Naive thymus-derived CD8-positive, alpha-beta T cell (primary cell): ENCODE measurements around the gene HRH1. TPM values are rescaled to one million over a fixed set of nuclear protein-coding genes. Genes with fewer than 3 reads are reported as not detected.

Experiments
- ATAC-seq, 2 donors: fragments of 150-1000 bp; cut with Tn5 transposase in 1 of 2; sonication (Bioruptor Pico), chemical (Tn5 transposase) in 1 of 2; 1 replicate in 1 of 2; 2 replicates in 1 of 2; pipeline ENCODE4 v1.10.0; 2021; ENCODE audit warnings: mild to moderate bottlenecking in 2 of 2, moderate library complexity in 2 of 2
- POLR2A ChIA-PET: fragments of 350-600 bp; sonication (Branson Sonifier 250); formaldehyde crosslinking; loops from one replicate; lab custom pipeline; 2021; ENCODE audit warnings: antibody characterized with exemption; lab: Charles Lee
- DNase-seq, 10 donors: peaks; one replicate each; pipeline versions ENCODE4 v3.0.0 to v3.0.0-alpha.2; 2020 to 2022
- H3K27ac Mint-ChIP-seq, 10 donors: one replicate each; pipeline ENCODE4 v1.8.0; 2020 to 2022; ENCODE audit warnings: mild to moderate bottlenecking in 10 of 10, mixed read lengths in 10 of 10, moderate library complexity in 4 of 10, inconsistent platforms in 1 of 10
- H3K27me3 Mint-ChIP-seq, 5 donors: one replicate each; pipeline ENCODE4 v1.8.0; 2021 to 2022; ENCODE audit warnings: mixed read lengths in 5 of 5
- H3K36me3 Mint-ChIP-seq, 3 donors: one replicate each; pipeline ENCODE4 v1.8.0; 2020 to 2022; ENCODE audit warnings: mixed read lengths in 3 of 3, mild to moderate bottlenecking in 2 of 3, inconsistent platforms in 1 of 3
- H3K4me1 Mint-ChIP-seq, 4 donors: one replicate each; pipeline ENCODE4 v1.8.0; 2021 to 2022; ENCODE audit warnings: mixed read lengths in 4 of 4
- H3K4me3 Mint-ChIP-seq, 10 donors: one replicate each; pipeline ENCODE4 v1.8.0; 2020 to 2022; ENCODE audit warnings: mild to moderate bottlenecking in 10 of 10, mixed read lengths in 10 of 10, moderate library complexity in 6 of 10, inconsistent platforms in 1 of 10
- H3K9me3 Mint-ChIP-seq, 9 donors: one replicate each; pipeline ENCODE4 v1.8.0; 2020 to 2022; ENCODE audit warnings: mixed read lengths in 9 of 9, mild to moderate bottlenecking in 3 of 9, inconsistent platforms in 1 of 9, moderate library complexity in 1 of 9
- polyA plus RNA-seq, 3 donors: library from polyadenylated mRNA; unstranded; fragments of 300-500 nt; fragmentation: Illumina TruSeq; gene quantifications; one replicate each; pipeline ENCODE4 v1.2.3, GENCODE V29; 2021
- total RNA-seq, 8 experiments: library from RNA in 2 of 8; stranded (reverse) in 2 of 8; gene quantifications; one replicate each; pipeline ENCODE4 v1.2.3 and lab custom pipeline; 2021 to 2026

HRH1 gene
- total and polyA plus RNA-seq, 5 experiments from 2014 or later: not detected

GRCh38 chr3:11287404-11287803, 133.1 kb downstream of the HRH1 start:
- Mint-ChIP-seq H3K36me3 (peaks cover 0 to 23% (median 2%) of the 10 kb centered on the region in 3 donors), H3K27ac (peak overlapping the region in 9 of 10 donors; percentile 9 to 88 (median 60)), H3K27me3 (no peaks in the 10 kb centered on the region), H3K4me3 (peak overlapping the region in 2 of 10 donors; percentile 20 to 41), H3K9me3 (no peaks in the 10 kb centered on the region), H3K4me1 (peaks cover 30 to 62% (median 52%) of the 10 kb centered on the region in 4 donors)
- ATAC-seq: no peak
- DNase-seq: no peak
- POLR2A ChIA-PET: interaction anchor here (0.6 to 7.8 kb wide), 4 partner anchors 9 to 24 kb away, joined by 3 to 64 read pairs (median 3); partner anchors contain the start of gene ATG7

GRCh38 chr3:11288021-11288491, 133.8 kb downstream of the HRH1 start:
- ATAC-seq (no peak), DNase-seq (no peak)
- Mint-ChIP-seq H3K27ac (peak overlapping the region in 7 of 10 donors; percentile 55 to 96 (median 80)), H3K36me3 (peaks cover 0 to 17% (median 2%) of the 10 kb centered on the region in 3 donors), H3K27me3 (no peaks in the 10 kb centered on the region), H3K9me3 (no peaks in the 10 kb centered on the region), H3K4me3 (peak overlapping the region in 1 of 10 donors; percentile 69), H3K4me1 (peaks cover 33 to 62% (median 54%) of the 10 kb centered on the region in 4 donors)
- POLR2A ChIA-PET: interaction anchor here (1.1 to 7.8 kb wide), 3 partner anchors 9 to 15 kb away, joined by 3 to 64 read pairs (median 3); partner anchors contain the start of gene ATG7

GRCh38 chr3:11288786-11289637, 134.7 kb downstream of the HRH1 start:
- Mint-ChIP-seq H3K4me1 (peaks cover 34 to 62% (median 54%) of the 10 kb centered on the region in 4 donors), H3K9me3 (no peaks in the 10 kb centered on the region), H3K27ac (peak overlapping the region; percentile 67 to 96 (median 91)), H3K27me3 (no peaks in the 10 kb centered on the region), H3K36me3 (peaks cover 0 to 9% (median 2%) of the 10 kb centered on the region in 3 donors), H3K4me3 (peak overlapping the region in 9 of 10 donors; percentile 25 to 70 (median 62))
- peak in 3 of 10 donors; percentile 13 to 31 (median 25) for DNase-seq
- ATAC-seq: peak; percentile 55
- POLR2A ChIA-PET: interaction anchor here (1.3 to 7.8 kb wide), 2 partner anchors 10 to 16 kb away, joined by 3 to 64 read pairs; partner anchors contain the start of gene ATG7

GRCh38 chr3:11289864-11290263, 135.6 kb downstream of the HRH1 start:
- H3K9me3 Mint-ChIP-seq: no peaks in the 10 kb centered on the region
- no peaks in the 10 kb centered on the region for H3K27me3 Mint-ChIP-seq
- ATAC-seq (no peak), DNase-seq (no peak)
- H3K4me3 Mint-ChIP-seq: peak overlapping the region in 5 of 10 donors; percentile 20 to 69 (median 30)
- POLR2A ChIA-PET: interaction anchor here (7.8 kb wide), 1 partner anchor 17 kb away, joined by 64 read pairs; the partner anchor contains the start of gene ATG7
- H3K4me1 Mint-ChIP-seq: peaks cover 34 to 62% (median 54%) of the 10 kb centered on the region in 4 donors
- peaks cover 0 to 6% (median 2%) of the 10 kb centered on the region in 3 donors for H3K36me3 Mint-ChIP-seq
- peak overlapping the region; percentile 15 to 96 (median 91) for H3K27ac Mint-ChIP-seq

- peak overlapping the region; percentile 88 to 96 (median 92) for H3K27ac Mint-ChIP-seq
- no peaks in the 10 kb centered on the region for H3K9me3 Mint-ChIP-seq
- no peaks in the 10 kb centered on the region for H3K27me3 Mint-ChIP-seq
- ATAC-seq (peak; percentile 89 to 90), DNase-seq (peak in 7 of 10 donors; percentile 17 to 61 (median 47))
- peak overlapping the region in 9 of 10 donors; percentile 34 to 72 (median 66) for H3K4me3 Mint-ChIP-seq
- peaks cover 35 to 63% (median 56%) of the 10 kb centered on the region in 4 donors for H3K4me1 Mint-ChIP-seq
- peaks cover 0 to 4% (median 2%) of the 10 kb centered on the region in 3 donors for H3K36me3 Mint-ChIP-seq
- POLR2A ChIA-PET: interaction anchor here (1.4 to 7.8 kb wide), 2 partner anchors 12 to 18 kb away, joined by 4 to 64 read pairs; partner anchors contain the start of gene ATG7
Observed at GRCh38 chr3:11290743-11291680, 136.7 kb downstream of the HRH1 start.

GRCh38 chr3:11291808-11292207, 137.5 kb downstream of the HRH1 start:
- Mint-ChIP-seq H3K36me3 (no peaks in the 10 kb centered on the region), H3K9me3 (no peaks in the 10 kb centered on the region), H3K27me3 (no peaks in the 10 kb centered on the region), H3K4me3 (peak overlapping the region in 9 of 10 donors; percentile 34 to 72 (median 66)), H3K27ac (peak overlapping the region; percentile 88 to 96 (median 92)), H3K4me1 (peaks cover 40 to 63% (median 60%) of the 10 kb centered on the region in 4 donors)
- DNase-seq: no peak
- POLR2A ChIA-PET: interaction anchor here (0.6 to 7.8 kb wide), 2 partner anchors 19 to 65 kb away, joined by 4 to 64 read pairs; partner anchors contain the start of gene ATG7
- ATAC-seq: peak in 1 of 2 donors; percentile 5

- ATAC-seq (no peak), DNase-seq (no peak)
- H3K27me3 Mint-ChIP-seq: no peaks in the 10 kb centered on the region
- H3K9me3 Mint-ChIP-seq: no peaks in the 10 kb centered on the region
- H3K4me1 Mint-ChIP-seq: peaks cover 9 to 18% (median 14%) of the 10 kb centered on the region in 4 donors
- no peak overlapping the region for H3K4me3 Mint-ChIP-seq
- H3K27ac Mint-ChIP-seq: peak overlapping the region in 1 of 10 donors; percentile 76
- H3K36me3 Mint-ChIP-seq: peaks cover 7 to 46% (median 30%) of the 10 kb centered on the region in 3 donors
- POLR2A ChIA-PET: no interaction called here
Observed at GRCh38 chr3:11297126-11297525, 142.8 kb downstream of the HRH1 start.

- DNase-seq: no peak
- POLR2A ChIA-PET: no interaction called here
- no peak for ATAC-seq
- H3K36me3 Mint-ChIP-seq: peaks cover 7 to 66% (median 37%) of the 10 kb centered on the region in 3 donors
- H3K27me3 Mint-ChIP-seq: no peaks in the 10 kb centered on the region
- peaks cover 6 to 16% (median 15%) of the 10 kb centered on the region in 4 donors for H3K4me1 Mint-ChIP-seq
- peak overlapping the region in 2 of 10 donors; percentile 16 to 87 for H3K27ac Mint-ChIP-seq
- H3K9me3 Mint-ChIP-seq: no peaks in the 10 kb centered on the region
- no peak overlapping the region for H3K4me3 Mint-ChIP-seq
Observed at GRCh38 chr3:11300970-11301369, 146.7 kb downstream of the HRH1 start.

- ATAC-seq: no peak
- Mint-ChIP-seq H3K9me3 (no peaks in the 10 kb centered on the region), H3K4me1 (peaks cover 8 to 27% (median 19%) of the 10 kb centered on the region in 4 donors), H3K4me3 (no peak overlapping the region), H3K36me3 (peaks cover 3 to 77% (median 43%) of the 10 kb centered on the region in 3 donors), H3K27ac (no peak overlapping the region), H3K27me3 (no peaks in the 10 kb centered on the region)
- POLR2A ChIA-PET: interaction anchor here (1.2 kb wide), 1 partner anchor 15 kb away, joined by 3 read pairs; no protein-coding TSS in a partner anchor
- no peak for DNase-seq
Observed at GRCh38 chr3:11302444-11302843, 148.2 kb downstream of the HRH1 start.

GRCh38 chr3:11304175-11304574, 149.9 kb downstream of the HRH1 start:
- no peaks in the 10 kb centered on the region for H3K9me3 Mint-ChIP-seq
- POLR2A ChIA-PET: interaction anchor here (0.7 kb wide), 1 partner anchor 275 kb away, joined by 3 read pairs; no protein-coding TSS in a partner anchor
- no peak for ATAC-seq

GRCh38 chr3:11305509-11305908, 151.2 kb downstream of the HRH1 start:
- H3K4me3 Mint-ChIP-seq: no peak overlapping the region
- H3K9me3 Mint-ChIP-seq: no peaks in the 10 kb centered on the region
- H3K36me3 Mint-ChIP-seq: peaks cover 0 to 72% (median 29%) of the 10 kb centered on the region in 3 donors
- POLR2A ChIA-PET: no interaction called here
- ATAC-seq (no peak), DNase-seq (no peak)
- peaks cover 8 to 28% (median 21%) of the 10 kb centered on the region in 4 donors for H3K4me1 Mint-ChIP-seq
- H3K27ac Mint-ChIP-seq: peak overlapping the region in 5 of 10 donors; percentile 4 to 87 (median 43)
- H3K27me3 Mint-ChIP-seq: no peaks in the 10 kb centered on the region

More at GRCh38 chr3:11304175-11304574, 149.9 kb downstream of the HRH1 start:
- Mint-ChIP-seq H3K27ac (no peak overlapping the region), H3K36me3 (peaks cover 0 to 75% (median 38%) of the 10 kb centered on the region in 3 donors), H3K4me3 (no peak overlapping the region), H3K27me3 (no peaks in the 10 kb centered on the region), H3K4me1 (peaks cover 8 to 30% (median 21%) of the 10 kb centered on the region in 4 donors)
- DNase-seq: no peak
